GM12878 (cell line): Measurements from ENCODE around the gene AGK.
"Not testable (repeated sequence)": the region's sequence is repeated elsewhere in the genome, so short reads cannot be mapped to it uniquely, and the experiment has no call there.

Experiments used
- MEF2B ChIP-seq: fragments of 450-650 bp; IDR thresholded peaks from 2 replicates; pipeline ENCODE4 v1.6.1; 2018; ENCODE audit warnings: mild to moderate bottlenecking, moderate library complexity; ENCODE audit not compliant: partially characterized antibody, poor library complexity, severe bottlenecking
- SIN3A ChIP-seq: IDR thresholded peaks from 2 replicates; pipeline ENCODE4 v1.6.1; 2012; ENCODE audit warnings: low read depth, low read length, improper control_type of control experiment
- YY1 ChIP-seq: IDR thresholded peaks from 2 replicates; pipeline ENCODE4 v1.6.1; 2011; ENCODE audit warnings: low read depth, mild to moderate bottlenecking, low read length
- ZNF24 ChIP-seq: fragments of 450-650 bp; IDR thresholded peaks from 2 replicates; pipeline ENCODE4 v1.6.1; 2017; ENCODE audit warnings: antibody characterized with exemption, mild to moderate bottlenecking
- ZNF274 ChIP-seq: IDR thresholded peaks from one replicate; pipeline ENCODE4 v1.8.0; 2011; ENCODE audit not compliant: insufficient read length, insufficient read depth
- TF ChIP-seq, protein P1 (sequence below), 3 experiments: IDR thresholded peaks in 2 of 3; conservative IDR thresholded peaks in 1 of 3; 2 replicates each; pipeline ENCODE4 v1.5.1; 2011; ENCODE audit warnings: low read depth in 3 of 3, low read length in 3 of 3, mild to moderate bottlenecking in 3 of 3, control low read depth in 2 of 3, moderate library complexity in 2 of 3, inconsistent platforms in 1 of 3, mixed read lengths in 1 of 3; ENCODE audit not compliant: control insufficient read depth in 2 of 3, insufficient read depth in 1 of 3; ENCODE audit errors: extremely low read depth in 1 of 3

DNA sequence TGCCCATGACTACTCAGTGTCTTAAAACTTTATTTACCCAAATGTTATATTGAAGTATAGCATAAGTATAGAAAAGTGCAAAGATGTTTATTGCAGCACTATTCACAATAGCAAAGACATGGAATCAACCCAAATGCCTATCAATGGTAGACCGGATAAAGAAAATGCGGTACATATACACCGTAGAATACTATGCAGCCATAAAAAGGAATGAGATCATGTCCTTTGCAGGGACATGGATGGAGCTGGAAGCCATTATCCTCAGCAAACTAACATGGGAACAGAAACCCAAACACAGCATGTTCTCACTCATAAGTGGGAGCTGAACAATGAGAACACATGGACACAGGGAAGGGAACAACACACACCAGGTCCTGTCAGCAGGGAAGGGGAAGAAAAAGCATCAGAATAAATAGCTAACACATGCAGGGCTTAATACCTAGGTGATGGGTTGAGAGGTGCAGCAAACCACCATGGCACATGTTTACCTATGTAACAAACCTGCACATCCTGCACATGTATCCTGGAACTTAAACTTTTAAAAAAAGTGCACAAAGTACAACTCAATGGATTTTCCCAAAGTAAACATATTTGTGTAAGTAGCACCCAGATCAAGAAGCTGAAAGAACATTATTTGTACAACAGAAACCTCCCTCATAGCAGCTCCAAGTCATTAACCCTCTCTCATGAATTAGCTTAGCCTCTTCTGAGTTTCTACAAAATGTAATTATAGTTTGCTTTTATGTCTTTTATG, 138.0 kb downstream of the AGK start:
- TF ChIP-seq ZNF274, ZNF24, SIN3A, MEF2B, YY1: not testable (repeated sequence)
- TF ChIP-seq, protein P1, sequence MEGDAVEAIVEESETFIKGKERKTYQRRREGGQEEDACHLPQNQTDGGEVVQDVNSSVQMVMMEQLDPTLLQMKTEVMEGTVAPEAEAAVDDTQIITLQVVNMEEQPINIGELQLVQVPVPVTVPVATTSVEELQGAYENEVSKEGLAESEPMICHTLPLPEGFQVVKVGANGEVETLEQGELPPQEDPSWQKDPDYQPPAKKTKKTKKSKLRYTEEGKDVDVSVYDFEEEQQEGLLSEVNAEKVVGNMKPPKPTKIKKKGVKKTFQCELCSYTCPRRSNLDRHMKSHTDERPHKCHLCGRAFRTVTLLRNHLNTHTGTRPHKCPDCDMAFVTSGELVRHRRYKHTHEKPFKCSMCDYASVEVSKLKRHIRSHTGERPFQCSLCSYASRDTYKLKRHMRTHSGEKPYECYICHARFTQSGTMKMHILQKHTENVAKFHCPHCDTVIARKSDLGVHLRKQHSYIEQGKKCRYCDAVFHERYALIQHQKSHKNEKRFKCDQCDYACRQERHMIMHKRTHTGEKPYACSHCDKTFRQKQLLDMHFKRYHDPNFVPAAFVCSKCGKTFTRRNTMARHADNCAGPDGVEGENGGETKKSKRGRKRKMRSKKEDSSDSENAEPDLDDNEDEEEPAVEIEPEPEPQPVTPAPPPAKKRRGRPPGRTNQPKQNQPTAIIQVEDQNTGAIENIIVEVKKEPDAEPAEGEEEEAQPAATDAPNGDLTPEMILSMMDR (IDR thresholded peaks at IDR 0.05 in 2 of 3, conservative IDR thresholded peaks at IDR 0.05 in 1 of 3; ENCODE audit: control insufficient read depth in 2 of 3, extremely low read depth in 1 of 3, insufficient read depth in 1 of 3, low read depth in 3 of 3, low read length in 3 of 3), result not testable (repeated sequence)
